Parathyroid adenoma (tissue), 2 donors: ENCODE results near the gene DNAH1.

Source experiments
- H2AFZ ChIP-seq: fragments of 300-600 bp; sonication (generic); one replicate; pipeline ENCODE4 v1.7.0; 2017; ENCODE audit warnings: antibody characterized with exemption, mild to moderate bottlenecking
- H3K27ac ChIP-seq: fragments of 300-600 bp; sonication (generic); one replicate; pipeline ENCODE4 v1.7.0; 2017
- H3K27me3 ChIP-seq: fragments of 300-600 bp; sonication (generic); one replicate; pipeline ENCODE4 v1.7.0; 2017; ENCODE audit warnings: low read length; ENCODE audit not compliant: control insufficient read depth, insufficient read depth
- H3K36me3 ChIP-seq: fragments of 300-600 bp; sonication (generic); one replicate; pipeline ENCODE4 v1.7.0; 2017; ENCODE audit warnings: low read length; ENCODE audit not compliant: control insufficient read depth, insufficient read depth
- H3K4me1 ChIP-seq: fragments of 300-600 bp; sonication (generic); one replicate; pipeline ENCODE4 v1.7.0; 2017; ENCODE audit warnings: control low read depth
- H3K4me2 ChIP-seq: fragments of 300-600 bp; sonication (generic); one replicate; pipeline ENCODE4 v1.7.0; 2017; ENCODE audit warnings: low read length
- H3K4me3 ChIP-seq: fragments of 300-600 bp; sonication (generic); one replicate; pipeline ENCODE4 v1.7.0; 2017; ENCODE audit warnings: low read depth, low read length
- H3K79me2 ChIP-seq: fragments of 300-600 bp; sonication (generic); one replicate; pipeline ENCODE4 v1.7.0; 2017; ENCODE audit warnings: control low read depth
- H3K9ac ChIP-seq: fragments of 300-600 bp; sonication (generic); one replicate; pipeline ENCODE4 v1.7.0; 2017; ENCODE audit warnings: mild to moderate bottlenecking
- H3K9me3 ChIP-seq: fragments of 300-600 bp; sonication (generic); one replicate; pipeline ENCODE4 v1.7.0; 2017; ENCODE audit warnings: low read length; ENCODE audit not compliant: control insufficient read depth
- CTCF ChIP-seq: fragments of 300-600 bp; sonication (generic); IDR thresholded peaks from one replicate; pipeline ENCODE4 v1.7.0; 2017; ENCODE audit warnings: antibody characterized with exemption, mild to moderate bottlenecking
- donor health status: primary hyperparathyroidism.

Gene DNAH1

GRCh38 chr3:52394751-52395502 is 78.8 kb downstream of the DNAH1 start:
- Histone ChIP-seq H2AFZ (no peak overlapping the region), H3K27me3 (no peaks in the 10 kb centered on the region), H3K4me2 (no peak overlapping the region), H3K36me3 (no peaks in the 10 kb centered on the region), H3K79me2 (no peaks in the 10 kb centered on the region), H3K9me3 (no peaks in the 10 kb centered on the region), H3K9ac (no peak overlapping the region), H3K4me1 (no peaks in the 10 kb centered on the region), H3K27ac (no peak overlapping the region), H3K4me3 (no peak overlapping the region)
- TF ChIP-seq CTCF: no peak

GRCh38 chr3:52395503-52395865 is 79.4 kb downstream of the DNAH1 start:
- Histone ChIP-seq H3K9me3 (no peaks in the 10 kb centered on the region), H3K4me2 (no peak overlapping the region), H2AFZ (no peak overlapping the region), H3K27ac (no peak overlapping the region), H3K36me3 (no peaks in the 10 kb centered on the region), H3K79me2 (no peaks in the 10 kb centered on the region), H3K9ac (no peak overlapping the region), H3K4me3 (no peak overlapping the region), H3K27me3 (no peaks in the 10 kb centered on the region), H3K4me1 (no peaks in the 10 kb centered on the region)
- no peak for TF ChIP-seq CTCF

- Histone ChIP-seq H2AFZ (no peak overlapping the region), H3K9ac (no peak overlapping the region), H3K9me3 (no peaks in the 10 kb centered on the region), H3K27ac (no peak overlapping the region), H3K36me3 (no peaks in the 10 kb centered on the region), H3K4me3 (no peak overlapping the region), H3K27me3 (no peaks in the 10 kb centered on the region), H3K4me1 (no peaks in the 10 kb centered on the region), H3K4me2 (no peak overlapping the region), H3K79me2 (no peaks in the 10 kb centered on the region)
- no peak for TF ChIP-seq CTCF
Measured at GRCh38 chr3:52396011-52396906, 80.1 kb downstream of the DNAH1 start.

DNA sequence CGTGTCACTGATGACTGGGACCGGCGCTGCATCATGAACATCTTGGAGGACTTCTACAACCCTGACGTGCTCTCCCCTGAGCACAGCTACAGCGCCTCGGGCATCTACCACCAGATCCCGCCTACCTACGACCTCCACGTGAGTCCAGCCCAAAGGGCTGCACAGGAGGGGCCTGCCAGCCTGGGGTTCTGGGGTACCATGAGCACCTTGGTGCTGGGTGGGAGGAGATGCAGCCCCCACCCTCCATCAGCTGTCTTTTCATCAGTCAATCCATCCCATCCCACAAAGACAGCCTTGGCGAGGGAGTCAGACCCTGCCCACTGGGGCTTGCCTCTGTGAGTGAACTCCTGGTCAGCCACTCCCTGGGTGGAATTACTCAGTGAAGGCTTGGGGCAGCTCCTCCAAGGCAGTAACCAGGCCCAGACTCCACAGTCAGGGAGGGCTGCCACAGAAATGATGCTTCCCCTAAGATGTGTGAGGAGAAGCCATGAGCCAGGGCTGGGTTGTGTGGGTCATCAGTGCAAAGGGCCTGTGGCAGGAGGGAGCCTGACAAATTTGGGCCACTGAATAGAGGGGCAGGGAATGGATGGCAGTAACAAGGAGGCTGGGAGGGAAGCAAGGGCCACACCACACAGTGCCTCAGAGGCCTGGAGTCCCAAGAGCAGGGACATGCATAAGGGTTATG is 80.9 kb downstream of the DNAH1 start:
- no peaks in the 10 kb centered on the region for H3K27me3 ChIP-seq
- H3K4me3 ChIP-seq: no peak overlapping the region
- no peaks in the 10 kb centered on the region for H3K36me3 ChIP-seq
- H3K9ac ChIP-seq: no peak overlapping the region
- no peaks in the 10 kb centered on the region for H3K4me1 ChIP-seq
- H3K27ac ChIP-seq: no peak overlapping the region
- H2AFZ ChIP-seq: no peak overlapping the region
- no peak for TF ChIP-seq CTCF
- H3K9me3 ChIP-seq: no peaks in the 10 kb centered on the region
- H3K79me2 ChIP-seq: no peaks in the 10 kb centered on the region
- H3K4me2 ChIP-seq: no peak overlapping the region
